ENCODE results near the gene P3H2.
"Not testable (repeated sequence)": the region's sequence is repeated elsewhere in the genome, so short reads cannot be mapped to it uniquely, and the experiment has no call there.

Gene P3H2

GRCh38 chr3:190169243-190169642 is 48.5 kb upstream of the P3H2 start:
- no peak for ATAC-seq

GRCh38 chr3:190167936-190168680 is 47.4 kb upstream of the P3H2 start:
- TF ChIP-seq PPARA (CRISPR knock-in tag; IDR thresholded peaks at IDR 0.05; ENCODE audit: borderline replicate concordance) (no peak), ARNTL (CRISPR knock-in tag; IDR thresholded peaks at IDR 0.05; ENCODE audit: borderline replicate concordance, low read depth) (no peak)
- no peak for ATAC-seq

More at GRCh38 chr3:190169243-190169642, 48.5 kb upstream of the P3H2 start:
- TF ChIP-seq ESRRG (CRISPR knock-in tag; IDR thresholded peaks at IDR 0.05): no peak
- TF ChIP-seq ZNF565 (CRISPR knock-in tag; conservative IDR thresholded peaks at IDR 0.05; ENCODE audit: low read depth): no peak
- no peak for TF ChIP-seq ARNTL (CRISPR knock-in tag; IDR thresholded peaks at IDR 0.05; ENCODE audit: borderline replicate concordance, low read depth)
- no peak for TF ChIP-seq CSRNP3 (CRISPR knock-in tag; IDR thresholded peaks at IDR 0.05)
- no peak for TF ChIP-seq PPARA (CRISPR knock-in tag; IDR thresholded peaks at IDR 0.05; ENCODE audit: borderline replicate concordance)
- TF ChIP-seq OSR1 (CRISPR knock-in tag; IDR thresholded peaks at IDR 0.05): no peak
- TF ChIP-seq TCF4 (CRISPR knock-in tag; IDR thresholded peaks at IDR 0.05; ENCODE audit: borderline replicate concordance): no peak
- no peak for TF ChIP-seq ZFP3 (CRISPR knock-in tag; IDR thresholded peaks at IDR 0.05)
- no peak for TF ChIP-seq PATZ1 (CRISPR knock-in tag; IDR thresholded peaks at IDR 0.05; ENCODE audit: borderline replicate concordance)
- no peak for TF ChIP-seq CSDC2 (CRISPR knock-in tag; IDR thresholded peaks at IDR 0.05)
- TF ChIP-seq ZNF8 (CRISPR knock-in tag; IDR thresholded peaks at IDR 0.05): no peak
- no peak for TF ChIP-seq RARB (CRISPR knock-in tag; IDR thresholded peaks at IDR 0.05)
- TF ChIP-seq SNAI2 (CRISPR knock-in tag; IDR thresholded peaks at IDR 0.05): no peak
- TF ChIP-seq TOX (CRISPR knock-in tag; IDR thresholded peaks at IDR 0.05; ENCODE audit: borderline replicate concordance): no peak
- TF ChIP-seq ZC3H10 (CRISPR knock-in tag; IDR thresholded peaks at IDR 0.05): no peak
- no peak for TF ChIP-seq BACH2 (CRISPR knock-in tag; IDR thresholded peaks at IDR 0.05; ENCODE audit: borderline replicate concordance)
- no peak for TF ChIP-seq ZFP30 (CRISPR knock-in tag; IDR thresholded peaks at IDR 0.05)

GRCh38 chr3:190166948-190167347 is 46.3 kb upstream of the P3H2 start:
- ATAC-seq: no peak
- no peak for TF ChIP-seq ESRRG (CRISPR knock-in tag; IDR thresholded peaks at IDR 0.05)
- TF ChIP-seq SNAI2 (CRISPR knock-in tag; IDR thresholded peaks at IDR 0.05): no peak
- TF ChIP-seq ARNTL (CRISPR knock-in tag; IDR thresholded peaks at IDR 0.05; ENCODE audit: borderline replicate concordance, low read depth): no peak
- no peak for TF ChIP-seq ZC3H10 (CRISPR knock-in tag; IDR thresholded peaks at IDR 0.05)
- TF ChIP-seq PATZ1 (CRISPR knock-in tag; IDR thresholded peaks at IDR 0.05; ENCODE audit: borderline replicate concordance): no peak

GRCh38 chr3:190165253-190165652 is 44.6 kb upstream of the P3H2 start:
- no peak for ATAC-seq
- TF ChIP-seq TOX (CRISPR knock-in tag; IDR thresholded peaks at IDR 0.05; ENCODE audit: borderline replicate concordance): no peak
- TF ChIP-seq PPARA (CRISPR knock-in tag; IDR thresholded peaks at IDR 0.05; ENCODE audit: borderline replicate concordance): no peak
- no peak for TF ChIP-seq ISL1 (CRISPR knock-in tag; IDR thresholded peaks at IDR 0.05)
- no peak for TF ChIP-seq TCF4 (CRISPR knock-in tag; IDR thresholded peaks at IDR 0.05; ENCODE audit: borderline replicate concordance)
- no peak for TF ChIP-seq TSHZ2 (CRISPR knock-in tag; IDR thresholded peaks at IDR 0.05)
- no peak for TF ChIP-seq PATZ1 (CRISPR knock-in tag; IDR thresholded peaks at IDR 0.05; ENCODE audit: borderline replicate concordance)
- no peak for TF ChIP-seq CSDC2 (CRISPR knock-in tag; IDR thresholded peaks at IDR 0.05)
- TF ChIP-seq OSR1 (CRISPR knock-in tag; IDR thresholded peaks at IDR 0.05): no peak
- no peak for TF ChIP-seq CREB5 (CRISPR knock-in tag; IDR thresholded peaks at IDR 0.05; ENCODE audit: low read depth)
- no peak for TF ChIP-seq ESRRG (CRISPR knock-in tag; IDR thresholded peaks at IDR 0.05)
- no peak for TF ChIP-seq ZNF565 (CRISPR knock-in tag; conservative IDR thresholded peaks at IDR 0.05; ENCODE audit: low read depth)
- TF ChIP-seq ZFP3 (CRISPR knock-in tag; IDR thresholded peaks at IDR 0.05): no peak

GRCh38 chr3:190162013-190162412 is 41.3 kb upstream of the P3H2 start:
- ATAC-seq: not testable (repeated sequence)
